ENCODE results near the gene TMTC4. TPM values are rescaled to one million over a fixed set of nuclear protein-coding genes. Genes with fewer than 3 reads are reported as not detected.

The TMTC4 gene
- total RNA-seq, 1 donor from 2014 or later = 17.0 TPM

- intact Hi-C loops (cut with micrococcal nuclease) = no loop called here
- no peak overlapping the region for H3K27ac Mint-ChIP-seq
- CTCF ChIA-PET = no interaction called here
- no peaks in the 10 kb centered on the region for H3K9me3 Mint-ChIP-seq
- DNase-seq (no peak), ATAC-seq (ENCODE audit: low read depth) (no peak)
- POLR2A ChIA-PET = no interaction called here
- H3K36me3 Mint-ChIP-seq (ENCODE audit: low read depth) = peaks cover 16% of the 10 kb centered on the region
- no peaks in the 10 kb centered on the region for H3K27me3 Mint-ChIP-seq
- no peak for TF ChIP-seq CTCF (IDR thresholded peaks at IDR 0.05)
- no peaks in the 10 kb centered on the region for H3K4me1 Mint-ChIP-seq
- no peak overlapping the region for H3K4me3 Mint-ChIP-seq
These were observed 29.2 kb downstream of the TMTC4 start for GRCh38 chr13:100645382-100645781.

GRCh38 chr13:100644371-100644770 lies 30.2 kb downstream of the TMTC4 start:
- POLR2A ChIA-PET = no interaction called here
- Mint-ChIP-seq H3K4me1 (no peaks in the 10 kb centered on the region), H3K36me3 (ENCODE audit: low read depth) (peaks cover 17% of the 10 kb centered on the region), H3K4me3 (no peak overlapping the region), H3K27ac (no peak overlapping the region), H3K27me3 (no peaks in the 10 kb centered on the region), H3K9me3 (no peaks in the 10 kb centered on the region)
- DNase-seq (no peak), ATAC-seq (ENCODE audit: low read depth) (no peak)
- no peak for TF ChIP-seq CTCF (IDR thresholded peaks at IDR 0.05)
- intact Hi-C loops (cut with micrococcal nuclease) = no loop called here
- CTCF ChIA-PET = interaction anchor here (0.9 kb wide), 1 partner anchor 72 kb away, joined by 3 read pairs; no protein-coding TSS in a partner anchor

- Mint-ChIP-seq H3K4me3 (no peak overlapping the region), H3K9me3 (no peaks in the 10 kb centered on the region), H3K36me3 (ENCODE audit: low read depth) (peaks cover 67% of the 10 kb centered on the region), H3K27ac (no peak overlapping the region), H3K27me3 (no peaks in the 10 kb centered on the region), H3K4me1 (no peaks in the 10 kb centered on the region)
- TF ChIP-seq CTCF (IDR thresholded peaks at IDR 0.05) = no peak
- ChIA-PET CTCF (no interaction called here), POLR2A (no interaction called here)
- ATAC-seq (ENCODE audit: low read depth) = no peak
- no peak for DNase-seq
- intact Hi-C loops (cut with micrococcal nuclease) = no loop called here
These were observed 36.8 kb downstream of the TMTC4 start for GRCh38 chr13:100637796-100638195.

- H3K4me1 Mint-ChIP-seq = no peaks in the 10 kb centered on the region
- ATAC-seq (ENCODE audit: low read depth) (no peak), DNase-seq (no peak)
- ChIA-PET CTCF (no interaction called here), POLR2A (no interaction called here)
- H3K9me3 Mint-ChIP-seq = no peaks in the 10 kb centered on the region
- H3K27me3 Mint-ChIP-seq = no peaks in the 10 kb centered on the region
- no peak overlapping the region for H3K4me3 Mint-ChIP-seq
- H3K27ac Mint-ChIP-seq = no peak overlapping the region
- peaks cover 68% of the 10 kb centered on the region for H3K36me3 Mint-ChIP-seq (ENCODE audit: low read depth)
- no peak for TF ChIP-seq CTCF (IDR thresholded peaks at IDR 0.05)
- intact Hi-C loops (cut with micrococcal nuclease) = no loop called here
These were observed 37.2 kb downstream of the TMTC4 start for GRCh38 chr13:100637380-100637779.

- Mint-ChIP-seq H3K4me1 (no peaks in the 10 kb centered on the region), H3K36me3 (ENCODE audit: low read depth) (peaks cover 66% of the 10 kb centered on the region), H3K27ac (no peak overlapping the region), H3K27me3 (no peaks in the 10 kb centered on the region), H3K4me3 (no peak overlapping the region), H3K9me3 (no peaks in the 10 kb centered on the region)
- TF ChIP-seq CTCF (IDR thresholded peaks at IDR 0.05) = no peak
- intact Hi-C loops (cut with micrococcal nuclease) = no loop called here
- CTCF ChIA-PET = no interaction called here
- ATAC-seq (ENCODE audit: low read depth) = no peak
- POLR2A ChIA-PET = no interaction called here
- DNase-seq = no peak
These were observed 38.2 kb downstream of the TMTC4 start for GRCh38 chr13:100636441-100636840.

Measured in activated B cell treated with CpG ODN at 0.5 μM for 24 hours (primary cell).